Fibroblast of lung (primary cell): ENCODE data around the gene IFT57. TPM values are rescaled to one million over a fixed set of nuclear protein-coding genes. Genes with fewer than 3 reads are reported as not detected.

ENCODE experiments used
- DNase-seq, 2 donors: peaks; one replicate each; pipeline versions ENCODE4 v3.0.0 to v3.0.0-alpha.2; 2010; ENCODE audit warnings: low read depth in 2 of 2
- H2AFZ ChIP-seq: 2 replicates; pipeline ENCODE4 v1.5.1; 2012; ENCODE audit warnings: low read length, control low read depth, inconsistent platforms
- H3K27ac ChIP-seq: 2 replicates; pipeline ENCODE4 v1.5.1; 2011; ENCODE audit warnings: low read length, control low read depth; ENCODE audit not compliant: insufficient read depth
- H3K27me3 ChIP-seq: 2 replicates; pipeline ENCODE4 v1.5.1; 2011; ENCODE audit warnings: mild to moderate bottlenecking, low read length; ENCODE audit not compliant: control insufficient read depth, insufficient read depth
- H3K36me3 ChIP-seq: 2 replicates; pipeline ENCODE4 v1.5.1; 2011; ENCODE audit warnings: low read length; ENCODE audit not compliant: control insufficient read depth, insufficient read depth
- H3K4me1 ChIP-seq: 2 replicates; pipeline ENCODE4 v1.5.1; 2011; ENCODE audit warnings: low read length; ENCODE audit not compliant: control insufficient read depth, insufficient read depth; ENCODE audit errors: extremely low read depth
- H3K4me2 ChIP-seq: 2 replicates; pipeline ENCODE4 v1.5.1; 2011; ENCODE audit warnings: low read length, control low read depth; ENCODE audit not compliant: insufficient read depth; ENCODE audit errors: extremely low read depth
- H3K4me3 ChIP-seq, 4 experiments: fragments of 200-600 bp in 1 of 4; sonication (generic) in 1 of 4; replicated peaks in 1 of 4; 2 replicates each; pipeline ENCODE4 v1.5.1; 2011 to 2016; ENCODE audit warnings: low read length in 4 of 4, low read depth in 3 of 4, mild to moderate bottlenecking in 3 of 4, control low read depth in 2 of 4, inconsistent platforms in 1 of 4, mixed read lengths in 1 of 4; ENCODE audit not compliant: insufficient read depth in 1 of 4; ENCODE audit errors: control extremely low read depth in 1 of 4
- H3K79me2 ChIP-seq: 2 replicates; pipeline ENCODE4 v1.5.1; 2012; ENCODE audit warnings: mild to moderate bottlenecking, low read length, inconsistent platforms; ENCODE audit not compliant: control insufficient read depth, insufficient read depth
- H3K9ac ChIP-seq: 2 replicates; pipeline ENCODE4 v1.5.1; 2011; ENCODE audit warnings: mild to moderate bottlenecking, low read length, control low read depth; ENCODE audit not compliant: insufficient read depth
- H3K9me3 ChIP-seq: 2 replicates; pipeline ENCODE4 v1.5.1; 2012; ENCODE audit warnings: low read depth, low read length; ENCODE audit not compliant: control insufficient read depth, insufficient read depth
- H4K20me1 ChIP-seq: 2 replicates; pipeline ENCODE4 v1.5.1; 2011; ENCODE audit warnings: low read length; ENCODE audit not compliant: control insufficient read depth, insufficient read depth; ENCODE audit errors: extremely low read depth
- CTCF ChIP-seq, 2 donors: IDR thresholded peaks in 1 of 2; conservative IDR thresholded peaks in 1 of 2; 1 replicate in 1 of 2; 2 replicates in 1 of 2; pipeline ENCODE4 v1.5.1; 2011 to 2012; ENCODE audit warnings: low read length in 2 of 2, control low read depth in 1 of 2, inconsistent platforms in 1 of 2, low read depth in 1 of 2, mild to moderate bottlenecking in 1 of 2
- EZH2 ChIP-seq: IDR thresholded peaks from 2 replicates; pipeline ENCODE4 v1.5.1; 2012; ENCODE audit warnings: low read length, control low read depth, mild to moderate bottlenecking; ENCODE audit errors: missing control alignments
- polyA plus RNA-seq, 2 donors: library from polyadenylated mRNA; depleted of rRNA in 1 of 2; stranded (reverse) in 1 of 2; unstranded in 1 of 2; fragments of >200 nt; gene quantifications; 2 replicates each; pipeline ENCODE4 v1.2.1, GENCODE V29; 2011 to 2012; ENCODE audit warnings: missing spikeins in 1 of 2
- total RNA-seq: library from RNA; depleted of rRNA; stranded (reverse); fragments of >200 nt; gene quantifications from 2 replicates; pipeline ENCODE4 v1.2.1, GENCODE V29; 2014

IFT57 gene
- total and polyA plus RNA-seq, 2 donors (not counting 1 experiment from before 2014, with no cell fraction given), result 55.5 to 60.3 TPM

DNA sequence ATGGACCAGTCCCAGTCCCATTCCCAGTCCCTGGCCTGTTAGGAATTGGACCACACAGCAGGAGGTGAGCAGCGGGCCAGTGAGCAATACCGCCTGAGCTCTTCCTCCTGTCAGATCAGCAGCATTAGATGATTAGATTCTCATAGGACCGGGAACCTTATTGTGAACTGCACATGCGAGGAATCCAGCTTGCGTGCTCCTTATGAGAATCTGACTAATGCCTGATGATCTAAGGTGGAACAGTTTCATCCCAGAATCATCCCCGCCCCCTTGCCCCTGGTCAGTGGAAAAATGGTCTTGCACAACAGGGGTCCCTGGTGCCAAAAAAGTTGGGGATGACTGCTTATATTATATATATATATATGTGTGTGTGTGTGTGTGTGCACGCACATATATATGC, 63.1 kb downstream of the IFT57 start:
- Histone ChIP-seq H3K9me3 (no peaks in the 10 kb centered on the region), H3K27me3 (no peaks in the 10 kb centered on the region), H3K4me1 (no peaks in the 10 kb centered on the region), H3K4me2 (no peak overlapping the region), H3K79me2 (no peaks in the 10 kb centered on the region), H3K9ac (no peak overlapping the region), H3K27ac (no peak overlapping the region), H4K20me1 (no peaks in the 10 kb centered on the region), H3K4me3 (no peak overlapping the region), H3K36me3 (peaks cover 2% of the 10 kb centered on the region), H2AFZ (no peak overlapping the region)
- DNase-seq, result peak; percentile 17 to 77
- TF ChIP-seq CTCF (conservative IDR thresholded peaks at IDR 0.05 in 1 of 2, IDR thresholded peaks at IDR 0.05 in 1 of 2; ENCODE audit: low read depth in 1 of 2, low read length in 2 of 2), result no peak
- no peak for TF ChIP-seq EZH2

- peaks cover 2% of the 10 kb centered on the region for H3K4me1 ChIP-seq
- H2AFZ ChIP-seq, result no peak overlapping the region
- H3K36me3 ChIP-seq, result peaks cover 2% of the 10 kb centered on the region
- no peak overlapping the region for H3K9ac ChIP-seq
- H3K4me2 ChIP-seq, result no peak overlapping the region
- DNase-seq, result no peak
- TF ChIP-seq CTCF (conservative IDR thresholded peaks at IDR 0.05 in 1 of 2, IDR thresholded peaks at IDR 0.05 in 1 of 2; ENCODE audit: low read depth in 1 of 2, low read length in 2 of 2) (no peak), EZH2 (no peak)
- no peaks in the 10 kb centered on the region for H3K27me3 ChIP-seq
- H3K4me3 ChIP-seq, result no peak overlapping the region
- H4K20me1 ChIP-seq, result no peaks in the 10 kb centered on the region
- H3K79me2 ChIP-seq, result no peaks in the 10 kb centered on the region
- no peak overlapping the region for H3K27ac ChIP-seq
- H3K9me3 ChIP-seq, result no peaks in the 10 kb centered on the region
Observed at GRCh38 chr3:108158251-108158650, 64.0 kb downstream of the IFT57 start.

GRCh38 chr3:108157273-108157672, 65.0 kb downstream of the IFT57 start:
- no peaks in the 10 kb centered on the region for H3K79me2 ChIP-seq
- no peak overlapping the region for H3K4me3 ChIP-seq
- no peak for TF ChIP-seq EZH2
- peaks cover 2% of the 10 kb centered on the region for H3K4me1 ChIP-seq
- H3K9me3 ChIP-seq, result no peaks in the 10 kb centered on the region
- no peak overlapping the region for H3K4me2 ChIP-seq
- no peaks in the 10 kb centered on the region for H4K20me1 ChIP-seq
- H2AFZ ChIP-seq, result no peak overlapping the region
- peaks cover 2% of the 10 kb centered on the region for H3K36me3 ChIP-seq
- no peak for DNase-seq
- H3K27me3 ChIP-seq, result no peaks in the 10 kb centered on the region
- H3K9ac ChIP-seq, result no peak overlapping the region
- no peak overlapping the region for H3K27ac ChIP-seq
